Measurements from ENCODE around the gene INPPL1.

DNA sequence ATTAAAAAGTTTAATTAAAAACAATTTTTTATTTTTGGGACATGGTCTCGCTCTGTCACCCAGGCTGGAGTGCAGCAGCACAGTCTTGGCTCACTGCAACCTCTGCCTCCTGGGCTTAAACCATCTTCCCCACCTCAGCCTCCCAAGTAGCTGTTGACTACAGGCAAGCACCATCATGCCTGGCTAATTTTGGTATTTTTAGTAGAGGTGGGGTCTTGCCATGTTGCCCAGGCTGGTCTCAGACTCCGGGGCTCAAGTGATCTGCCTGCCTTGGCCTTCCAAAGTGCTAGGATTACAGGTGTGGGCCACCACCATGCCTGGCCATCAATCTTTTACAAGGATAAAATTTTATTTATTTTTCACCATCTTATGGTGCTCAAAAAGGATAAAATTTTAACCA lies 62.7 kb downstream of the INPPL1 start:
- no peak for TF ChIP-seq TAF1 (IDR thresholded peaks at IDR 0.05; ENCODE audit: borderline replicate concordance, low read depth, low read length)
- no peak for TF ChIP-seq POLR2A (IDR thresholded peaks at IDR 0.05; ENCODE audit: low read depth, low read length)
